Panc1 (cell line): ENCODE data around the gene SF3A1. TPM values are rescaled to one million over a fixed set of nuclear protein-coding genes. Genes with fewer than 3 reads are reported as not detected.
A peak's percentile ranks its signal among the peaks of the same experiment; 100 is the strongest.

Experiments
- ATAC-seq: fragments of 200-7000 bp; cut with Tn5 transposase; 2 replicates; pipeline ENCODE4 v1.9.1; 2020; ENCODE audit warnings: mild to moderate bottlenecking, moderate library complexity
- BruUV-seq: library from RNA; stranded (reverse); fragments of 400-500 nt; replicated peaks from 2 replicates; lab custom pipeline; 2021; lab: Mats Ljungman, UMichigan
- CTCF ChIA-PET: fragments of 300-600 bp; sonication (Branson Sonifier 250); formaldehyde crosslinking; loops from one replicate; lab custom pipeline; 2022; ENCODE audit warnings: antibody characterized with exemption; lab: Charles Lee
- POLR2A ChIA-PET: fragments of 300-600 bp; sonication (Branson Sonifier 250); formaldehyde crosslinking; loops from one replicate; lab custom pipeline; 2022; ENCODE audit warnings: antibody characterized with exemption; lab: Charles Lee
- DNase-seq: peaks from one replicate; pipeline ENCODE4 v3.0.0-alpha.2; 2010; ENCODE audit warnings: low read depth, low spot score
- H3K27ac ChIP-seq: 2 replicates; pipeline ENCODE4 v1.5.1; 2011; ENCODE audit warnings: mild to moderate bottlenecking, low read length, inconsistent platforms
- H3K27me3 ChIP-seq: fragments of 200-500 bp; sonication (Bioruptor generic); 2 replicates; pipeline ENCODE4 v1.6.0; 2014; ENCODE audit warnings: low read length, inconsistent platforms; ENCODE audit not compliant: control insufficient read depth, insufficient read depth
- H3K36me3 ChIP-seq: fragments of 200-500 bp; sonication (Bioruptor generic); 2 replicates; pipeline ENCODE4 v1.5.1; 2014; ENCODE audit warnings: inconsistent platforms, mild to moderate bottlenecking, low read length, moderate library complexity; ENCODE audit not compliant: control insufficient read depth, insufficient read depth
- H3K4me1 ChIP-seq: 2 replicates; pipeline ENCODE4 v1.5.1; 2011; ENCODE audit warnings: inconsistent platforms, mild to moderate bottlenecking, low read length, moderate library complexity; ENCODE audit not compliant: control insufficient read depth, insufficient read depth
- H3K4me3 ChIP-seq, 2 experiments: 2 replicates each; pipeline ENCODE4 v1.5.1; 2011 to 2012; ENCODE audit warnings: low read depth in 2 of 2, low read length in 2 of 2, mild to moderate bottlenecking in 2 of 2, inconsistent platforms in 1 of 2, moderate library complexity in 1 of 2
- H3K9me3 ChIP-seq: fragments of 200-500 bp; sonication (Bioruptor generic); 2 replicates; pipeline ENCODE4 v1.5.1; 2014; ENCODE audit warnings: low read depth, mild to moderate bottlenecking, inconsistent platforms, low read length, moderate library complexity; ENCODE audit not compliant: control insufficient read depth, insufficient read depth
- CTCF ChIP-seq: fragments of 450-650 bp; IDR thresholded peaks from 2 replicates; pipeline ENCODE4 v1.5.1; 2017; ENCODE audit warnings: mild to moderate bottlenecking
- POLR2AphosphoS5 ChIP-seq: IDR thresholded peaks from 2 replicates; pipeline ENCODE4 v1.6.1; 2012; ENCODE audit warnings: mild to moderate bottlenecking, low read depth, low read length, moderate library complexity
- REST ChIP-seq, 2 experiments: IDR thresholded peaks; 2 replicates each; pipeline ENCODE4 v1.6.1; 2011 to 2012; ENCODE audit warnings: low read depth in 2 of 2, control low read depth in 1 of 2, low read length in 1 of 2, mild to moderate bottlenecking in 1 of 2, moderate library complexity in 1 of 2; ENCODE audit not compliant: insufficient read depth in 1 of 2
- SIN3A ChIP-seq: IDR thresholded peaks from 2 replicates; pipeline ENCODE4 v1.6.1; 2012; ENCODE audit warnings: low read depth, mild to moderate bottlenecking, low read length, moderate library complexity, borderline replicate concordance; ENCODE audit not compliant: insufficient read depth
- TCF7L2 ChIP-seq: IDR thresholded peaks from 2 replicates; pipeline ENCODE4 v1.6.1; 2011; ENCODE audit warnings: mild to moderate bottlenecking, low read depth, low read length, inconsistent platforms
- in situ Hi-C: cut with HindIII; loops from 2 replicates; pipeline ENCODE4 v1.10.0; 2016; ENCODE audit warnings: low sequenced_read_pairs, low pct_unique_long_range_greater_than_20kb
- intact Hi-C: fragments of 100-400 bp; cut with micrococcal nuclease; formaldehyde crosslinking; loops from one replicate; pipeline ENCODE4 v1.10.0; 2022; ENCODE audit not compliant: unreplicated experiment
- total RNA-seq: library from RNA; stranded (reverse); gene quantifications from one replicate; pipeline ENCODE4 v1.2.1, GENCODE V29; 2021; ENCODE audit not compliant: unreplicated experiment

Gene SF3A1
- total RNA-seq, 1 experiment from 2014 or later, result 176 TPM

GRCh38 chr22:30305519-30305905 lies 51.2 kb downstream of the SF3A1 start:
- H3K27me3 ChIP-seq, result no peaks in the 10 kb centered on the region
- peaks cover 19% of the 10 kb centered on the region for H3K4me1 ChIP-seq
- no TSS peak for BruUV-seq
- intact Hi-C loops, result no loop called here
- TF ChIP-seq CTCF, result no peak
- no peak for TF ChIP-seq SIN3A
- TF ChIP-seq TCF7L2, result no peak
- no peak for TF ChIP-seq POLR2AphosphoS5
- no peak for TF ChIP-seq REST (IDR thresholded peaks at IDR 0.05; ENCODE audit: insufficient read depth in 1 of 2, low read depth in 2 of 2, low read length in 1 of 2)
- ChIA-PET POLR2A (no interaction called here), CTCF (no interaction called here)
- ATAC-seq, result peak; percentile 49; the same call in 1 of the 2 replicates
- H3K4me3 ChIP-seq, result no peak overlapping the region
- H3K27ac ChIP-seq, result no peak overlapping the region; the same call in 1 of the 2 replicates
- in situ Hi-C loops, result no loop called here
- H3K36me3 ChIP-seq, result no peaks in the 10 kb centered on the region
- no peaks in the 10 kb centered on the region for H3K9me3 ChIP-seq
- no peak for DNase-seq

GRCh38 chr22:30304495-30305244 lies 52.0 kb downstream of the SF3A1 start:
- Histone ChIP-seq H3K4me1 (peaks cover 19% of the 10 kb centered on the region), H3K9me3 (no peaks in the 10 kb centered on the region), H3K27ac (no peak overlapping the region), H3K36me3 (no peaks in the 10 kb centered on the region), H3K27me3 (no peaks in the 10 kb centered on the region), H3K4me3 (no peak overlapping the region)
- TF ChIP-seq REST (IDR thresholded peaks at IDR 0.05; ENCODE audit: insufficient read depth in 1 of 2, low read depth in 2 of 2, low read length in 1 of 2) (no peak), TCF7L2 (no peak), POLR2AphosphoS5 (no peak), CTCF (no peak), SIN3A (no peak)
- no peak for DNase-seq
- CTCF ChIA-PET, result no interaction called here
- no peak for ATAC-seq
- intact Hi-C loops (no loop called here), in situ Hi-C loops (no loop called here)
- no TSS peak for BruUV-seq
- POLR2A ChIA-PET, result interaction anchor here (0.6 kb wide), 1 partner anchor 115 kb away, joined by 3 read pairs; no protein-coding TSS in a partner anchor
